Endothelial cell of umbilical vein (primary cell): Measurements from ENCODE around the gene PAN3.

Source experiments
- EZH2 ChIP-seq: IDR thresholded peaks from 2 replicates; pipeline ENCODE4 v1.6.1; 2012; ENCODE audit warnings: borderline replicate concordance, low read depth, mild to moderate bottlenecking, moderate library complexity, low read length, inconsistent platforms; ENCODE audit not compliant: severe bottlenecking
- JUN ChIP-seq: IDR thresholded peaks from 2 replicates; pipeline ENCODE4 v1.6.1; 2011; ENCODE audit warnings: borderline replicate concordance, low read depth; ENCODE audit not compliant: insufficient read length, insufficient read depth
- MYC ChIP-seq: IDR thresholded peaks from one replicate; pipeline ENCODE4 v1.6.1; 2011; ENCODE audit warnings: mild to moderate bottlenecking, low read depth, low read length
- POLR2A ChIP-seq: IDR thresholded peaks from 2 replicates; pipeline ENCODE4 v1.6.1; 2012; ENCODE audit warnings: low read depth, mild to moderate bottlenecking, control low read depth, low read length
- POLR2AphosphoS5 ChIP-seq: IDR thresholded peaks from 2 replicates; pipeline ENCODE4 v1.6.1; 2012; ENCODE audit warnings: low read depth, mild to moderate bottlenecking, control low read depth, low read length, moderate library complexity; ENCODE audit not compliant: insufficient read depth
- TF ChIP-seq, protein P1 (sequence below), 2 donors: IDR thresholded peaks; 1 replicate in 1 of 2; 2 replicates in 1 of 2; pipeline ENCODE4 v1.5.1; 2011; ENCODE audit warnings: low read length in 2 of 2, mild to moderate bottlenecking in 2 of 2, moderate library complexity in 2 of 2, control low read depth in 1 of 2, inconsistent platforms in 1 of 2, low read depth in 1 of 2; ENCODE audit not compliant: insufficient read depth in 1 of 2; ENCODE audit errors: extremely low read depth in 1 of 2

- TF ChIP-seq EZH2: no peak
- TF ChIP-seq, protein P1, sequence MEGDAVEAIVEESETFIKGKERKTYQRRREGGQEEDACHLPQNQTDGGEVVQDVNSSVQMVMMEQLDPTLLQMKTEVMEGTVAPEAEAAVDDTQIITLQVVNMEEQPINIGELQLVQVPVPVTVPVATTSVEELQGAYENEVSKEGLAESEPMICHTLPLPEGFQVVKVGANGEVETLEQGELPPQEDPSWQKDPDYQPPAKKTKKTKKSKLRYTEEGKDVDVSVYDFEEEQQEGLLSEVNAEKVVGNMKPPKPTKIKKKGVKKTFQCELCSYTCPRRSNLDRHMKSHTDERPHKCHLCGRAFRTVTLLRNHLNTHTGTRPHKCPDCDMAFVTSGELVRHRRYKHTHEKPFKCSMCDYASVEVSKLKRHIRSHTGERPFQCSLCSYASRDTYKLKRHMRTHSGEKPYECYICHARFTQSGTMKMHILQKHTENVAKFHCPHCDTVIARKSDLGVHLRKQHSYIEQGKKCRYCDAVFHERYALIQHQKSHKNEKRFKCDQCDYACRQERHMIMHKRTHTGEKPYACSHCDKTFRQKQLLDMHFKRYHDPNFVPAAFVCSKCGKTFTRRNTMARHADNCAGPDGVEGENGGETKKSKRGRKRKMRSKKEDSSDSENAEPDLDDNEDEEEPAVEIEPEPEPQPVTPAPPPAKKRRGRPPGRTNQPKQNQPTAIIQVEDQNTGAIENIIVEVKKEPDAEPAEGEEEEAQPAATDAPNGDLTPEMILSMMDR (IDR thresholded peaks at IDR 0.05; ENCODE audit: extremely low read depth in 1 of 2, insufficient read depth in 1 of 2, low read depth in 1 of 2, low read length in 2 of 2): no peak
- TF ChIP-seq JUN: no peak
- TF ChIP-seq POLR2A: no peak
- TF ChIP-seq MYC: no peak
- no peak for TF ChIP-seq POLR2AphosphoS5
Measured at GRCh38 chr13:28163587-28163986, 25.2 kb downstream of the PAN3 start.
